Fibroblast of villous mesenchyme (primary cell): Measurements from ENCODE around the gene DPP9. TPM values are rescaled to one million over a fixed set of nuclear protein-coding genes. Genes with fewer than 3 reads are reported as not detected.

Experiments used
- DNase-seq: peaks from one replicate; pipeline ENCODE4 v3.0.0-alpha.2; 2010; ENCODE audit warnings: low read depth
- H3K4me3 ChIP-seq: 2 replicates; pipeline ENCODE4 v1.5.1; 2011; ENCODE audit warnings: low read depth, mild to moderate bottlenecking, low read length
- total RNA-seq: library from RNA; depleted of rRNA; stranded (reverse); fragments of >200 nt; gene quantifications from 2 replicates; pipeline ENCODE4 v1.2.3, GENCODE V29; 2012
- TF ChIP-seq, protein P1 (sequence below): IDR thresholded peaks from 2 replicates; pipeline ENCODE4 v1.5.1; 2012; ENCODE audit warnings: low read depth, mild to moderate bottlenecking, low read length; ENCODE audit not compliant: insufficient read depth

The DPP9 gene
- total RNA-seq, 1 donor: 30.7 TPM

DNA sequence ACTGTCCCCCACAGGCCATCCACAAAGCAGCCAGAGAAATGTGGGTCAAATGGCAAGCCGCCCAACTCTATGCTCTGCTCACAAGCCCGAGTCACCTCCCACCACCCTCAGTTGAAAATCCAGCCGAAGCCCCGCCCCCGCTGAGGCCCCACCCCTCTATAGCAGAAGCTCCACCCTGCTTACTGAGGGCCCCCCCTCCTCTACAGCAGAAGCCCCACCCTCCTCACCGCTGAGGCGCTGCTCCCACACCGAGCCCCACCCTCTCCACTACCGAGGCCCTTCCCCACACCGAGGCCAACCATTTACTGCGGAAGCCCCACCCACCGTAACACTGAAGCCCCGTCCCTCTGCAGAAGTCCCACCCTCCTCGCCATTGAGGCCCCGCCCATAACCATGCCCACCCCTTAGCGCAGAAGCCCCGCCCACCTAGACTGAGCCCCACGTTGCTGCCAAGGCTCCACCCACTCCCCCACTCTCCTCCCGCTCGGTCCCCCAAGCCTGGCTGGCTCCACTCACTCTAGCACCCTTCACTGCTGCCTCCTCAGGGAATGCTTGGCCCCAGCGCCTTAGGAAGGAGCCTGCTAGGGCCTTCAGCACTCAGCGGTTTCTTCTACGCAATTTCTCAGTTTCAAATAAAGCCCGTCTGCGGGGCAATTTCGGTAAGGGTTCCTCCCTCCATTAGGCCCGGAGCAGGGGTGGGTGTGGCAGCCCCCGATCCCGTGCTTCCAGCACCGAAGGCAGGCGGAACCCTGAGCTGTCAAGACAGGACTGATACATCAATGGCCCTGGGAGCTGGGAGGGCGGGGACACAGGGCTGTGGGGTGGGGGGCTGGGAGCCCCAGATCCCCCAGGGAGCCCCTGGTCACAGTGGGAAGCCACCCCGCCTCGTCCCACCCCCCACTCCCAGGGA, 44.5 kb downstream of the DPP9 start:
- peak; percentile 11 for DNase-seq
- no peak overlapping the region for H3K4me3 ChIP-seq
- TF ChIP-seq, protein P1, sequence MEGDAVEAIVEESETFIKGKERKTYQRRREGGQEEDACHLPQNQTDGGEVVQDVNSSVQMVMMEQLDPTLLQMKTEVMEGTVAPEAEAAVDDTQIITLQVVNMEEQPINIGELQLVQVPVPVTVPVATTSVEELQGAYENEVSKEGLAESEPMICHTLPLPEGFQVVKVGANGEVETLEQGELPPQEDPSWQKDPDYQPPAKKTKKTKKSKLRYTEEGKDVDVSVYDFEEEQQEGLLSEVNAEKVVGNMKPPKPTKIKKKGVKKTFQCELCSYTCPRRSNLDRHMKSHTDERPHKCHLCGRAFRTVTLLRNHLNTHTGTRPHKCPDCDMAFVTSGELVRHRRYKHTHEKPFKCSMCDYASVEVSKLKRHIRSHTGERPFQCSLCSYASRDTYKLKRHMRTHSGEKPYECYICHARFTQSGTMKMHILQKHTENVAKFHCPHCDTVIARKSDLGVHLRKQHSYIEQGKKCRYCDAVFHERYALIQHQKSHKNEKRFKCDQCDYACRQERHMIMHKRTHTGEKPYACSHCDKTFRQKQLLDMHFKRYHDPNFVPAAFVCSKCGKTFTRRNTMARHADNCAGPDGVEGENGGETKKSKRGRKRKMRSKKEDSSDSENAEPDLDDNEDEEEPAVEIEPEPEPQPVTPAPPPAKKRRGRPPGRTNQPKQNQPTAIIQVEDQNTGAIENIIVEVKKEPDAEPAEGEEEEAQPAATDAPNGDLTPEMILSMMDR: no peak

DNA sequence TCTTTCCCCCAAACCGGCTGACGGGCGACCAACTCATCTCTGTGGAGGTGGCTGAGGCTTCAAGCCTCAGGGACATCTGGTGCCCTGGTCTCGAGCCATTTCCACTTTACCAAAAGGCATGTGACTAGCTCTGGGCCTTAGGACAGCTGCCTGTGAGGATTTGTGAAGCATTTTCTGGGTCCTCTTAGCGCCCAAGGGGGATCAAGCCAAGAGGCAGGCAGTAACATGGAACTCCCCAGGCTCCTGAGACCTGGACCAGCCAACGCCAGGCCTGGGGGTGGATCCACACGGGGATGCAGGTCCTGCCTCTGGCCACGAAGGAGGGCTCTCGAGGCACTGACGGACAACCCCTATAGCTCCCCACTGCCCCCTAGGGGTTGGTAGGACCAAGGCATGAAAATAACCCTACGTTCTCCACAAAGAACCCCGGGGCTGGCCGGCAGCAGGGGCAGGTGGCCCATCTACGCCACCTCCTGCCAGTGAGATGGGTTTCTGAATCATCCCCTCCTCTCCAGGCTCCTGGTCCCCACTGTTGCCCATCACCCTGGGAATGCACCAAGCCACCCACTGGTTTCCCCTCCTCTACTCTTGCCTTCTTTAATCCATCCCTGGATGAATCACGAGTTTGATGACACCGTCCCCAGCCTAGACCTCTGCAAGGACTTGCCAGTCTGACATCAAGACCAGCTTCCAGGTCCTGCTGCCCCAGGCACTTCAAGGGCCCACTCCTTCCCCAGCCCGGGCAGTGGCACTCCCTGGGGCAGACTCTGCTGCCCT, 46.5 kb downstream of the DPP9 start:
- peak; percentile 20 for DNase-seq
- TF ChIP-seq, protein P1: peak; percentile 58

DNA sequence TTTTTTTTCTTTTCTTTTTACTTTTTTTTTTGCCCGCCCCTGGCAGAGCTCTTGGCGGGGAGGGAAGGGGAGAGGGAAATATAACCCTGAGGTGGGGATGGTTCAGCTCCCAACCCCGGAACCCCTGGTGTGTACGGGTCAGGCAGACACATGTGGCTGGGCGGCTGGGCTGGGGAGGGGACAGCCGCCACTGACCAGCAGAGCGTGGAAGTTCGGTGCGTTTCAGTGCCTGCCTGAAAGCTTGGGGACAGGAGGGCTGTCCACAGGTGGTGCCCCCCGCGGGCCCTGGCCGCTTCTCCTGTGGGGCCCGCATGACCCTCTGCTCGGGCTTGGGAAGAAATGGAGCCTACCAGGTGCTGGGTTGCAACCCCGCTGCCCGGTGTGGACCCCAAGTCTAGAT, 48.3 kb downstream of the DPP9 start:
- H3K4me3 ChIP-seq: no peak overlapping the region
- DNase-seq: no peak
- TF ChIP-seq, protein P1: no peak

More for the DNA sequence above, 46.5 kb downstream of the DPP9 start:
- H3K4me3 ChIP-seq: no peak overlapping the region

- TF ChIP-seq, protein P1: no peak
- DNase-seq: no peak
- no peak overlapping the region for H3K4me3 ChIP-seq
These were observed 49.9 kb downstream of the DPP9 start for GRCh38 chr19:4673726-4674125.

DNA sequence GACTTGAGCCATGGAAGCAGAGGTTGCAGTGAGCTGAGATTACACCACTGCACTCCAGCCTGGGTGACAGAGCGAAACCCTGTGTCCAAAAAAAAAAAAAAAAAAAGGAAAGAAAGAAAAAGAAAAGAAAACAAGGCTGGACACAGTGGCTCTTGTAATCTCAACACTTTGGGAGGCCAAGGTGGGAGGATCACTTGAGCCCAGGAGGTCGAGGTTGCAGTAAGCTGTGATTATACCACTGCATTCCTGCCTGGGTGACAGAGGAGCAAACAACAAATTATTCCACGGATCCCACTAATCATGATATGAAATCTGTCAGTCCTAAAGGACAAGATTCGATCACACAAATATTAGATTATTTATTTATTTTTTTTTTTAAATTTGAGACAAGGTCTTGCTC, 50.4 kb downstream of the DPP9 start:
- no peak for DNase-seq
- TF ChIP-seq, protein P1: no peak
- no peak overlapping the region for H3K4me3 ChIP-seq

- DNase-seq: no peak
- TF ChIP-seq, protein P1: no peak
- no peak overlapping the region for H3K4me3 ChIP-seq
These were observed 52.3 kb downstream of the DPP9 start for GRCh38 chr19:4671185-4671851.
